Neural progenitor cell (in vitro differentiated cells): ENCODE data around the gene KANK3. TPM values are rescaled to one million over a fixed set of nuclear protein-coding genes. Genes with fewer than 3 reads are reported as not detected.
"Not testable (repeated sequence)": the region's sequence is repeated elsewhere in the genome, so short reads cannot be mapped to it uniquely, and the experiment has no call there.

Experiments used
- DNase-seq: peaks from one replicate; pipeline ENCODE4 v3.0.0-alpha.2; 2016; ENCODE audit warnings: low spot score
- H2AFZ ChIP-seq: fragments of 200-600 bp; sonication (generic); replicated peaks from 2 replicates; pipeline ENCODE4 v1.6.1; 2016; ENCODE audit warnings: antibody characterized with exemption
- H3F3A ChIP-seq: fragments of 200-600 bp; sonication (generic); 2 replicates; pipeline ENCODE4 v1.6.1; 2016; ENCODE audit warnings: antibody characterized with exemption, low read depth
- H3K27ac ChIP-seq: fragments of 200-600 bp; sonication (generic); 2 replicates; pipeline ENCODE4 v1.5.1; 2016; ENCODE audit warnings: mild to moderate bottlenecking
- H3K27me3 ChIP-seq: fragments of 200-600 bp; sonication (generic); 2 replicates; pipeline ENCODE4 v1.6.1; 2016; ENCODE audit warnings: mild to moderate bottlenecking, moderate library complexity
- H3K36me3 ChIP-seq: fragments of 200-600 bp; sonication (generic); 2 replicates; pipeline ENCODE4 v1.5.1; 2016
- H3K4me1 ChIP-seq: fragments of 200-600 bp; sonication (generic); 2 replicates; pipeline ENCODE4 v1.6.1; 2016; ENCODE audit warnings: mixed run types
- H3K4me2 ChIP-seq: fragments of 200-600 bp; sonication (generic); 2 replicates; pipeline ENCODE4 v1.6.1; 2016
- H3K4me3 ChIP-seq: fragments of 200-600 bp; sonication (generic); 2 replicates; pipeline ENCODE4 v1.5.1; 2016
- H3K79me2 ChIP-seq: fragments of 200-600 bp; sonication (generic); 2 replicates; pipeline ENCODE4 v1.6.1; 2016; ENCODE audit warnings: low read depth
- H3K9ac ChIP-seq: fragments of 200-600 bp; sonication (generic); 2 replicates; pipeline ENCODE4 v1.6.1; 2016
- H3K9me3 ChIP-seq: fragments of 200-600 bp; sonication (generic); 2 replicates; pipeline ENCODE4 v1.5.1; 2016; ENCODE audit warnings: low read depth
- H4K20me1 ChIP-seq: fragments of 200-600 bp; sonication (generic); 2 replicates; pipeline ENCODE4 v1.6.1; 2016; ENCODE audit warnings: low read depth
- H3K27ac Mint-ChIP-seq: 3 replicates; pipeline ENCODE4 v1.8.0; 2021; ENCODE audit warnings: mixed read lengths
- H3K27me3 Mint-ChIP-seq: 2 replicates; pipeline ENCODE4 v1.8.0; 2022; ENCODE audit warnings: low read depth, mild to moderate bottlenecking, inconsistent platforms, moderate library complexity, mixed read lengths; ENCODE audit not compliant: insufficient read depth
- H3K36me3 Mint-ChIP-seq: 3 replicates; pipeline ENCODE4 v1.8.0; 2021; ENCODE audit warnings: mixed read lengths
- H3K4me1 Mint-ChIP-seq: 3 replicates; pipeline ENCODE4 v1.8.0; 2021; ENCODE audit warnings: mixed read lengths
- H3K4me3 Mint-ChIP-seq: 3 replicates; pipeline ENCODE4 v1.8.0; 2021; ENCODE audit warnings: mild to moderate bottlenecking, moderate library complexity, mixed read lengths
- H3K9me3 Mint-ChIP-seq: 3 replicates; pipeline ENCODE4 v1.8.0; 2020; ENCODE audit warnings: mixed read lengths
- EZH2 ChIP-seq: fragments of 200-600 bp; sonication (generic); IDR thresholded peaks from 2 replicates; pipeline ENCODE4 v1.6.1; 2017; ENCODE audit warnings: antibody characterized with exemption, mild to moderate bottlenecking, moderate library complexity
- EZH2phosphoT487 ChIP-seq: fragments of 200-600 bp; sonication (generic); IDR thresholded peaks from 2 replicates; pipeline ENCODE4 v1.6.1; 2017; ENCODE audit warnings: antibody characterized with exemption
- total RNA-seq: library from RNA; depleted of rRNA; stranded (reverse); fragments of >200 nt; gene quantifications from 2 replicates; pipeline ENCODE4 v1.2.3, GENCODE V29; 2015; ENCODE audit warnings: low replicate concordance
- TF ChIP-seq, protein P1 (sequence below): fragments of 200-600 bp; sonication (generic); IDR thresholded peaks from 2 replicates; pipeline ENCODE4 v1.5.1; 2017; ENCODE audit warnings: antibody characterized with exemption, mild to moderate bottlenecking

The KANK3 gene
- total RNA-seq, 1 donor from 2014 or later: not detected

DNA sequence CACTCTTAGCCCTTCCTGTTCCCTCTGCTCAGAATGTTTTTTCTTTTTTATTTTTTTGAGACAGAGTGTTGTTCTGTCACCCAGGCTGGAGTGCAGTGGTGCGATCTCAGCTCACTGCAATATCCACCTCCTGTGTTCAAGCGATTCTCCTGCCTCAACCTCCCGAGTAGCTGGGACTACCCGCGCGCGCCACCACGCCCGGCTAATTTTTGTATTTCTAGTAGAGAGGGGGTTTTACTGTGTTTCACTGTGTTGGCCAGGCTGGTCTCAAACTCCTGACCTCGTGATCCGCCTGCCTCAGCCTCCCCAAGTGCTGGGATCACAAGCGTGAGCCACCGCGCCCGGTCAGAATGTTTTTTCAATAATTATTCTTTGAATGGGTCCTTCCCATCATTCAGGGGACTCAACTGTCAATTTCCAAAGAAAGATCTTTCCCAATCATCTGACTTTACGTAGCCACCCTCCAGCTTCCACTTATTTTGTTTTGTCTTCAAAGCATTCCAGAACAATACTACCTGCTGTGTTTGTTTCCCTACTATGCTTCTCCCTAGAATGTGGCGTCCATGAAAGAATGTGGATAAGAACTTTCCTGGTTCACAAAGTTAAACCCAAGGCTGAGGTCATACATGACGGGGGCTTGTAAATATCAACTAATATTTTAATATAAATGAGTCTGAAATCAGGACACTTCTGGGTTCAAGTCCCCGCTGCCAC lies 23.1 kb downstream of the KANK3 start:
- peak overlapping the region; percentile 99 for H3K4me2 ChIP-seq
- H3K4me1 Mint-ChIP-seq: peaks cover 19% of the 10 kb centered on the region
- H3K4me1 ChIP-seq: peaks cover 15% of the 10 kb centered on the region
- H3K9ac ChIP-seq: peak overlapping the region; percentile 99
- no peaks in the 10 kb centered on the region for H3K36me3 ChIP-seq
- no peak overlapping the region for H3K27ac Mint-ChIP-seq
- H3K27me3 ChIP-seq: no peaks in the 10 kb centered on the region
- peaks cover 50% of the 10 kb centered on the region for H3K79me2 ChIP-seq
- H3K9me3 Mint-ChIP-seq: no peaks in the 10 kb centered on the region
- TF ChIP-seq, protein P1, sequence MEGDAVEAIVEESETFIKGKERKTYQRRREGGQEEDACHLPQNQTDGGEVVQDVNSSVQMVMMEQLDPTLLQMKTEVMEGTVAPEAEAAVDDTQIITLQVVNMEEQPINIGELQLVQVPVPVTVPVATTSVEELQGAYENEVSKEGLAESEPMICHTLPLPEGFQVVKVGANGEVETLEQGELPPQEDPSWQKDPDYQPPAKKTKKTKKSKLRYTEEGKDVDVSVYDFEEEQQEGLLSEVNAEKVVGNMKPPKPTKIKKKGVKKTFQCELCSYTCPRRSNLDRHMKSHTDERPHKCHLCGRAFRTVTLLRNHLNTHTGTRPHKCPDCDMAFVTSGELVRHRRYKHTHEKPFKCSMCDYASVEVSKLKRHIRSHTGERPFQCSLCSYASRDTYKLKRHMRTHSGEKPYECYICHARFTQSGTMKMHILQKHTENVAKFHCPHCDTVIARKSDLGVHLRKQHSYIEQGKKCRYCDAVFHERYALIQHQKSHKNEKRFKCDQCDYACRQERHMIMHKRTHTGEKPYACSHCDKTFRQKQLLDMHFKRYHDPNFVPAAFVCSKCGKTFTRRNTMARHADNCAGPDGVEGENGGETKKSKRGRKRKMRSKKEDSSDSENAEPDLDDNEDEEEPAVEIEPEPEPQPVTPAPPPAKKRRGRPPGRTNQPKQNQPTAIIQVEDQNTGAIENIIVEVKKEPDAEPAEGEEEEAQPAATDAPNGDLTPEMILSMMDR: no peak
- no peak for TF ChIP-seq EZH2phosphoT487
- TF ChIP-seq EZH2: no peak
- peak overlapping the region; percentile 77 for H3K27ac ChIP-seq
- H3K9me3 ChIP-seq: no peaks in the 10 kb centered on the region
- H3K36me3 Mint-ChIP-seq: peaks cover 4% of the 10 kb centered on the region
- peaks cover 26% of the 10 kb centered on the region for H3F3A ChIP-seq
- peaks cover 27% of the 10 kb centered on the region for H4K20me1 ChIP-seq
- peak overlapping the region; percentile 96 for H3K4me3 Mint-ChIP-seq
- no peak overlapping the region for H2AFZ ChIP-seq
- DNase-seq: peak; percentile 60
- peak overlapping the region; percentile 96 for H3K4me3 ChIP-seq
- H3K27me3 Mint-ChIP-seq: no peaks in the 10 kb centered on the region

DNA sequence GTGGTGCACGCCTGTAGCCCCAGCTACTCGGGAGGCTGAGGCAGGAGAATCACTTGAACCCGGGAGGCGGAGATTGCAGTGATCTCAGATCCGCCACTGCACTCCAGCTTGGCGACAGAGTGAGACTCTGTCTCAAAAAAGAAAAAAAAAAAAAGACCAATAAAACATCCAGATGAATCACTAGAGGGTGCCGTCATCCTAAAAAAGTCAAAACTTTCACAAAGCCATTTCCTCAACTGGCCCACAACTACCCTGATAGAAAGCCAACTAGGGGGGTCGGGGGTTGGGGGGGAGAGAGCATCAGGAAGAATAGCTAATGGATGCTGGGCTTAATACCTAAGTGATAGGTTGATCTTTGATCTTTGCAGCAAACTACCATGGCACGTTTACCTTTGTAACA lies 24.2 kb downstream of the KANK3 start:
- DNase-seq, H3K36me3 ChIP-seq, H3K9me3 ChIP-seq, H3K4me3 ChIP-seq, H3K4me2 ChIP-seq, H3K9ac ChIP-seq, H3K9me3 Mint-ChIP-seq, H3K27ac ChIP-seq, H3K27me3 ChIP-seq, H3K27ac Mint-ChIP-seq, H3K36me3 Mint-ChIP-seq, H3K27me3 Mint-ChIP-seq, H2AFZ ChIP-seq: not testable (repeated sequence)
- Histone ChIP-seq H4K20me1 (peaks cover 27% of the 10 kb centered on the region), H3K79me2 (peaks cover 50% of the 10 kb centered on the region), H3K4me1 (peaks cover 15% of the 10 kb centered on the region), H3F3A (peaks cover 20% of the 10 kb centered on the region)
- Mint-ChIP-seq H3K4me1 (peaks cover 19% of the 10 kb centered on the region), H3K4me3 (peak overlapping the region; percentile 46)

DNA sequence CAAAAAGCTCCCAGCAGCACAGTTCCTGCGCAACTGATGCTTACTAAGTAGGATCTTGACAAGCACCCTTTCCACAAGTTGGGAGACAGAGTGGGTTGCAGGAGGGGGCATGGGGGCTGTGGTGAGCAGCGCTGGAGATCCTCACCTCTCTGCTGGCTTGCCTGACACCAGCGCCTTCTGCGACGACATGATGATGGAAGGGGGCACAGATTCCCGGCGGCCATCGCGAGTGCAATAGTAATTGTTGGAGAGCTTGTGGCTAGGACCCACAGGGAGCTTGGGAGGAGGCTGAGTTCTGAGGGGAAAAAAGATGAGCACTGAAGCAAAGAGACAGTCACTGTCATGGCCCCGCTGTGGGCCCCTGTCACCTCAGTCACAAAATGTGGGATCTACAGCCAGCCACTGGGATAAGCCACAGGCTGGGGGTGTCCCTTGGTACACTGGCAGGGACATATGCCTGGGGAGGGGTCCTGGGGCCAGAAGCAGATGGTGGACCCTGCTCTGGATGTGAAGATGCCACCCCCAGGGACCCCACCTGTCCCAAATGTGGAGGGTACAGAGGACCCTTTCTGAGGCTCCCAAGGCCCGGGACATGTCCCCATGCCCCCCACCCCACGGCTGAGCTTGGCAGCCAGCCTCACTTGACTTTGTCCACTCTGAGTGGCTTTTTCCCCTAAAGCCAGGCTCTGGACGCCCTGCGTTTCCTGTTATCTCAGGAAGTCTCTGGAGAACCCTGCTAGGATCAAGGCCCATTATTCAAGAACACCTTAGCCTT lies 26.5 kb downstream of the KANK3 start:
- no peaks in the 10 kb centered on the region for H3K36me3 ChIP-seq
- no peak overlapping the region for H3K4me2 ChIP-seq
- no peaks in the 10 kb centered on the region for H3K27me3 Mint-ChIP-seq

DNA sequence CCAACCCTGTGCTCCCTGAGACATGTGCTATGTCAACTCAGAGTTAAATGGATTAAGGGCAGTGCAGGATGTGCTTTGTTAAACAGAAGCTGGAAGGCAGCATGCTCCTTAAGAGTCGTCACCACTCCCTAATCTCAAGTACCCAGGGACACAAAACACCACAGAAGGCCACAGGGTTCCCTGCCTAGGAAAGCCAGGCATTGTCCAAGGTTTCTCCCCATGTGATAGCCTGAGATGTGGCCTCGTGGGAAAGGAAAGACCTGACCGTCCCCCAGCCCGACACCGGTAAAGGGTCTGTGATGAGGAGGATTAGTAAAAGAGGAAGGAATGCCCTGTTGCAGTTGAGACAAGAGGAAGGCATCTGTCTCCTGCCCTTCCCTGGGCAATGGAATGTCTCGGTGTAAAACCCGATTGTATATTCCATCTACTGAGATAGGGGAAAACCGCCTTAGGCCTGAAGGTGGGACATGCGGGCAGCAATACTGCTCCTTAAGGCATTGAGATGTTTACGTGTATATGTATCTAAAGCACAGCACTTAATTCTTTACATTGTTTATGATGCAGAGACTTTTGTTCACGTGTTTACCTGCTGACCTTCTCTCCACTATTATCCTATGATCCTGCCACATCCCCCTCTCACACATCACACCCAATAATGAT lies 28.0 kb downstream of the KANK3 start:
- not testable (repeated sequence) for H3K4me1 ChIP-seq, H3F3A ChIP-seq, H3K36me3 Mint-ChIP-seq, H3K4me1 Mint-ChIP-seq, H3K36me3 ChIP-seq, H3K27me3 ChIP-seq, H3K27ac Mint-ChIP-seq, H3K4me3 Mint-ChIP-seq, H4K20me1 ChIP-seq, H2AFZ ChIP-seq, H3K27me3 Mint-ChIP-seq, H3K27ac ChIP-seq, H3K9ac ChIP-seq, H3K4me2 ChIP-seq, H3K9me3 Mint-ChIP-seq, DNase-seq, H3K4me3 ChIP-seq, H3K9me3 ChIP-seq
- peaks cover 16% of the 10 kb centered on the region for H3K79me2 ChIP-seq

More for the DNA sequence above, 26.5 kb downstream of the KANK3 start:
- no peak overlapping the region for H3K4me3 Mint-ChIP-seq
- H3K9ac ChIP-seq: no peak overlapping the region
- H3K4me1 Mint-ChIP-seq: peaks cover 8% of the 10 kb centered on the region
- no peaks in the 10 kb centered on the region for H3K9me3 Mint-ChIP-seq
- no peak overlapping the region for H3K27ac ChIP-seq
- DNase-seq: no peak
- no peak for TF ChIP-seq EZH2phosphoT487
- TF ChIP-seq, protein P1: no peak
- TF ChIP-seq EZH2: no peak
- peaks cover 3% of the 10 kb centered on the region for H3F3A ChIP-seq
- H3K79me2 ChIP-seq: peaks cover 28% of the 10 kb centered on the region
- peaks cover 5% of the 10 kb centered on the region for H4K20me1 ChIP-seq
- H3K4me1 ChIP-seq: peaks cover 7% of the 10 kb centered on the region
- no peak overlapping the region for H3K27ac Mint-ChIP-seq
- no peak overlapping the region for H3K4me3 ChIP-seq
- no peak overlapping the region for H2AFZ ChIP-seq
- no peaks in the 10 kb centered on the region for H3K27me3 ChIP-seq
- peaks cover 2% of the 10 kb centered on the region for H3K36me3 Mint-ChIP-seq
- H3K9me3 ChIP-seq: no peaks in the 10 kb centered on the region
